ENCODE measurements around the gene RNF150. TPM values are rescaled to one million over a fixed set of nuclear protein-coding genes. Genes with fewer than 3 reads are reported as not detected.

Gene RNF150
- polyA plus RNA-seq, 1 donor from 2014 or later: 15.3 TPM

GRCh38 chr4:141158219-141158618 is 24.9 kb upstream of the RNF150 start:
- no peak overlapping the region for H3K9ac ChIP-seq (ENCODE audit: low read length)
- no peaks in the 10 kb centered on the region for H3K36me3 ChIP-seq (ENCODE audit: insufficient read depth, low read length)
- H3K27ac ChIP-seq (ENCODE audit: low read length): no peak overlapping the region
- H3K4me3 ChIP-seq (ENCODE audit: low read length): no peak overlapping the region
- no peaks in the 10 kb centered on the region for H3K9me3 ChIP-seq (ENCODE audit: low read length)
- H2AFZ ChIP-seq (ENCODE audit: low read depth, low read length): no peak overlapping the region
- H3K79me2 ChIP-seq (replicated peaks; ENCODE audit: insufficient read depth, low read length): no peaks in the 10 kb centered on the region
- TF ChIP-seq SMC3 (conservative IDR thresholded peaks at IDR 0.05; ENCODE audit: poor library complexity) (peak; percentile 78), RAD21 (conservative IDR thresholded peaks at IDR 0.05) (peak; percentile 83), EZH2 (IDR thresholded peaks at IDR 0.05; ENCODE audit: borderline replicate concordance, insufficient read depth, low read length, poor library complexity, severe bottlenecking) (no peak), TAF1 (IDR thresholded peaks at IDR 0.05; ENCODE audit: low read depth) (no peak), CTCF (IDR thresholded peaks at IDR 0.05; ENCODE audit: poor library complexity, severe bottlenecking) (peak; percentile 77), POLR2AphosphoS5 (IDR thresholded peaks at IDR 0.05) (no peak)
- H3K9me2 ChIP-seq (ENCODE audit: insufficient read depth, low read length): no peaks in the 10 kb centered on the region
- H3F3A ChIP-seq (ENCODE audit: insufficient read depth, low read length, poor library complexity, severe bottlenecking): no peaks in the 10 kb centered on the region
- H3K27me3 ChIP-seq (ENCODE audit: insufficient read depth, low read depth, low read length): no peaks in the 10 kb centered on the region
- H3K4me2 ChIP-seq (ENCODE audit: low read length): no peak overlapping the region
- no peaks in the 10 kb centered on the region for H4K20me1 ChIP-seq (ENCODE audit: insufficient read depth)

GRCh38 chr4:141155586-141155985 is 22.3 kb upstream of the RNF150 start:
- Histone ChIP-seq H3K4me2 (ENCODE audit: low read length) (no peak overlapping the region), H3K27ac (ENCODE audit: low read length) (no peak overlapping the region), H3K79me2 (replicated peaks; ENCODE audit: insufficient read depth, low read length) (no peaks in the 10 kb centered on the region), H3K36me3 (ENCODE audit: insufficient read depth, low read length) (no peaks in the 10 kb centered on the region), H3K4me3 (ENCODE audit: low read length) (no peak overlapping the region), H3K9me2 (ENCODE audit: insufficient read depth, low read length) (no peaks in the 10 kb centered on the region), H2AFZ (ENCODE audit: low read depth, low read length) (no peak overlapping the region), H3K9me3 (ENCODE audit: low read length) (no peaks in the 10 kb centered on the region), H3F3A (ENCODE audit: insufficient read depth, low read length, poor library complexity, severe bottlenecking) (no peaks in the 10 kb centered on the region), H4K20me1 (ENCODE audit: insufficient read depth) (no peaks in the 10 kb centered on the region), H3K27me3 (ENCODE audit: insufficient read depth, low read depth, low read length) (no peaks in the 10 kb centered on the region), H3K9ac (ENCODE audit: low read length) (no peak overlapping the region)
- TF ChIP-seq RAD21 (conservative IDR thresholded peaks at IDR 0.05): no peak
- no peak for TF ChIP-seq EP300 (conservative IDR thresholded peaks at IDR 0.05; ENCODE audit: poor library complexity, severe bottlenecking)
- no peak for TF ChIP-seq EZH2 (IDR thresholded peaks at IDR 0.05; ENCODE audit: borderline replicate concordance, insufficient read depth, low read length, poor library complexity, severe bottlenecking)
- no peak for TF ChIP-seq TAF1 (IDR thresholded peaks at IDR 0.05; ENCODE audit: low read depth)
- TF ChIP-seq MXI1 (conservative IDR thresholded peaks at IDR 0.05; ENCODE audit: poor library complexity, severe bottlenecking): no peak
- TF ChIP-seq REST (IDR thresholded peaks at IDR 0.05; ENCODE audit: borderline replicate concordance): no peak
- TF ChIP-seq POLR2AphosphoS5 (IDR thresholded peaks at IDR 0.05): no peak
- TF ChIP-seq CTCF (IDR thresholded peaks at IDR 0.05; ENCODE audit: poor library complexity, severe bottlenecking): no peak
- no peak for TF ChIP-seq SMC3 (conservative IDR thresholded peaks at IDR 0.05; ENCODE audit: poor library complexity)

All from neural cell (in vitro differentiated cells).